ENCODE results near the gene PGK1.
"Not testable (repeated sequence)": the region's sequence is repeated elsewhere in the genome, so short reads cannot be mapped to it uniquely, and the experiment has no call there.

The PGK1 gene

DNA sequence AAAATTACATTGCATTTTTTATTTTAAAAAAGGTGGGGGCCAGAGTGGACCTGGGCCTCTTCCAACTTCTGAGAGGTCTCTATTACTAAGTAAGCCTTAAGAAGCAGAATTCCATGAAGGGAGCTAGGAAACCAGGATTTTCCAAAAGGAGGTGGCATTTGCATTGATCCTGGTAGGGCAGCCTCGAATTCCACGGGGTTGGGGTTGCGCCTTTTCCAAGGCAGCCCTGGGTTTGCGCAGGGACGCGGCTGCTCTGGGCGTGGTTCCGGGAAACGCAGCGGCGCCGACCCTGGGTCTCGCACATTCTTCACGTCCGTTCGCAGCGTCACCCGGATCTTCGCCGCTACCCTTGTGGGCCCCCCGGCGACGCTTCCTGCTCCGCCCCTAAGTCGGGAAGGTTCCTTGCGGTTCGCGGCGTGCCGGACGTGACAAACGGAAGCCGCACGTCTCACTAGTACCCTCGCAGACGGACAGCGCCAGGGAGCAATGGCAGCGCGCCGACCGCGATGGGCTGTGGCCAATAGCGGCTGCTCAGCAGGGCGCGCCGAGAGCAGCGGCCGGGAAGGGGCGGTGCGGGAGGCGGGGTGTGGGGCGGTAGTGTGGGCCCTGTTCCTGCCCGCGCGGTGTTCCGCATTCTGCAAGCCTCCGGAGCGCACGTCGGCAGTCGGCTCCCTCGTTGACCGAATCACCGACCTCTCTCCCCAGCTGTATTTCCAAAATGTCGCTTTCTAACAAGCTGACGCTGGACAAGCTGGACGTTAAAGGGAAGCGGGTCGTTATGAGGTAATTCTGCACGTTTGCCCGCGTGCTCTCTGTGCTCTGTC is at the start of gene PGK1:
Gene PGK1 (plus strand): TSS at position 626 of the 824 bp plus-strand sequence. CDS start 93 bp downstream, at position 719.
- Histone ChIP-seq H3K36me3 (ENCODE audit: control insufficient read depth in 1 of 2, insufficient read depth in 2 of 2, low read length in 2 of 2) (no peaks in the 10 kb centered on the region), H3K27me3 (ENCODE audit: low read depth, low read length) (no peaks in the 10 kb centered on the region), H3K9me3 (ENCODE audit: control insufficient read depth in 1 of 2, low read length in 2 of 2) (no peaks in the 10 kb centered on the region), H3K27ac (ENCODE audit: low read length) (peak within 1 kb of the TSS; percentile 99), H3K4me1 (ENCODE audit: control insufficient read depth in 1 of 2, insufficient read depth in 2 of 2, low read length in 2 of 2) (peaks cover 10 to 30% of the 10 kb centered on the region in 2 donors), H3K4me3 (ENCODE audit: low read depth in 1 of 2, low read length in 2 of 2) (peak within 1 kb of the TSS; percentile 80 to 85)

DNA sequence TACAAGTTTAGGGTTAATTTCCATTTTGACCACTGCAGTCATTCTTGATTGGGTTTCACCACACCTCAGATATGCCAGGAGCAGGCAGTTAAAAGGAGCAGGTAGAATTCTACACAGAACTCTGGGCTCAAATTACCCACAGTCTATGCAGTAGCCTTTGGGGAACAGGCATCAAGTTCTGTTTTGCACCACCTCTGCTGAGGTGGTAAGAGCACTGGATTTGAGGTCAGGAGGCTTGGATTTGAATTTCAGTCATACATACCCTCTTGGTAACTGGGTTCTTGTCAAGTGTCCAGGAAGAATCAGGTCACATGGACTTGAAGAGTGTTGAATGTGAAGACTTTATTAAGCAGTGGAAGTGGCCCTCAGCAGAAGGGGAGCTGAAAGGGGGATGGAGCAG is 40.4 kb upstream of the PGK1 start:
- Histone ChIP-seq H3K4me1 (ENCODE audit: control insufficient read depth in 1 of 2, insufficient read depth in 2 of 2, low read length in 2 of 2) (no peaks in the 10 kb centered on the region), H3K36me3 (ENCODE audit: control insufficient read depth in 1 of 2, insufficient read depth in 2 of 2, low read length in 2 of 2) (no peaks in the 10 kb centered on the region), H3K27ac (ENCODE audit: low read length) (no peak overlapping the region), H3K4me3 (ENCODE audit: low read depth in 1 of 2, low read length in 2 of 2) (no peak overlapping the region), H3K27me3 (ENCODE audit: low read depth, low read length) (no peaks in the 10 kb centered on the region), H3K9me3 (ENCODE audit: control insufficient read depth in 1 of 2, low read length in 2 of 2) (no peaks in the 10 kb centered on the region)

DNA sequence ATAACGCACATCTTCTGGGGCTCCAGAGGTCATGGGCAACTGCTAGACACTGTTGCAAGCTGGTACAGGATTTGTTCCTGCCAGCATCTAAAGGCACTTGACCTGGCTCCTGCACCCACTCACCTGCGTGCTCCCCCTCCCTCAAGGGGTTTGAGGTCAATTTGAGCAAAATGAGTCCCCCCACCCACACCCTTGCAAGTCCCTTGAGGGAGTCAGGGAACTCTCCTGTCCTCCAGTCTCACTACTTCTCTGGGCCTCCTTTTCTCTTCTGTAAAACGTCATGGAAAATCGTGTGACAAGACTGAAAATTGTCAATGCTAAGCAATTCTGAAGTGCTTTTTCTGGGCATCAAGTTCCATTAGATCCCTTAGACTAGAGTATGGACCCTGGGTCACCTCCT is 39.9 kb upstream of the PGK1 start:
- Histone ChIP-seq H3K36me3 (ENCODE audit: control insufficient read depth in 1 of 2, insufficient read depth in 2 of 2, low read length in 2 of 2) (no peaks in the 10 kb centered on the region), H3K4me1 (ENCODE audit: control insufficient read depth in 1 of 2, insufficient read depth in 2 of 2, low read length in 2 of 2) (no peaks in the 10 kb centered on the region), H3K9me3 (ENCODE audit: control insufficient read depth in 1 of 2, low read length in 2 of 2) (no peaks in the 10 kb centered on the region), H3K4me3 (ENCODE audit: low read depth in 1 of 2, low read length in 2 of 2) (no peak overlapping the region), H3K27ac (ENCODE audit: low read length) (no peak overlapping the region), H3K27me3 (ENCODE audit: low read depth, low read length) (no peaks in the 10 kb centered on the region)

DNA sequence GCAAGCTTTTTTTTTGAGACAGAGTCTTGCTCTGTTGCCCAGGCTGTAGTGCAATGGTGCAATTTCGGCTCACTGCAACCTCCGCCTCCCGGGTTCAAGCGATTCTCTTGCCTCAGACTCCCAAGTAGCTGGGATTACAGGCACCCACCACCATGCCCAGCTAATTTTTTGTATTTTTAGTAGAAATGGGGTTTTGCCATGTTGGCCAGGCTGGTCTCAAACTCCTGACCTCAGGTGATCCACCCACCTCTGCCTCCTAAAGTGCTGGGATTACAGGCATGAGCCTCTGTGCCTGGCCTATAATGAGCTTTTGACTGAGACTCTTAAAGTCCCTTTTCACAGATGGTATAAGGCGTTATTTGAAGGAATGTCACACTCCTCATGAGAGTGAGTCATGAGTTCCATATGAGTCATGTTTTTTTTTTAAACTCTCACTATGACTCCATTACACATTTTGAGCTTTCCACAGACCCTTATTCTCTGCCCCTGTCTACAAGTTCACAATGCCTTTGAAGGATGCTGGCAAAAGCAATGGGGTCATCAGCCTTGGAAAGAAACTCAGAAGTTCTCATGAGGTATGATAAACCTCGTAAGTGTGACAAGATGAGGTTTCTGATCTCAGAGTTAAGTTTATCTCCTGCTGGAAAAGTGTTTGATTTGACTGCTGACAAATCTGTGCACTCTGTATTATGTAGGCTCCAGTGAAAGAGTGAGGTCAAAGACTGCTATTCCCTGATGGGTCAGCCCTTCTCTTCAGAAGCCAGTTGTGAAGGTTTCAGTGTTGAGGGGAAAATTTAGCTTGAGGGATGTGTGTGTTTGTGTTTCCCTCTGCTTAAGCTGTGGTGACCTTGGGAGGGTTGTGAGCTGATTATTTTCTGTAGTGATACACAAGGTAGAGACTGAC is 39.1 kb upstream of the PGK1 start:
- H3K36me3 ChIP-seq (ENCODE audit: control insufficient read depth in 1 of 2, insufficient read depth in 2 of 2, low read length in 2 of 2); H3K27me3 ChIP-seq (ENCODE audit: low read depth, low read length); H3K4me1 ChIP-seq (ENCODE audit: control insufficient read depth in 1 of 2, insufficient read depth in 2 of 2, low read length in 2 of 2); H3K9me3 ChIP-seq (ENCODE audit: control insufficient read depth in 1 of 2, low read length in 2 of 2); H3K4me3 ChIP-seq (ENCODE audit: low read depth in 1 of 2, low read length in 2 of 2): not testable (repeated sequence)
- peak overlapping the region; percentile 45 for H3K27ac ChIP-seq (ENCODE audit: low read length)

DNA sequence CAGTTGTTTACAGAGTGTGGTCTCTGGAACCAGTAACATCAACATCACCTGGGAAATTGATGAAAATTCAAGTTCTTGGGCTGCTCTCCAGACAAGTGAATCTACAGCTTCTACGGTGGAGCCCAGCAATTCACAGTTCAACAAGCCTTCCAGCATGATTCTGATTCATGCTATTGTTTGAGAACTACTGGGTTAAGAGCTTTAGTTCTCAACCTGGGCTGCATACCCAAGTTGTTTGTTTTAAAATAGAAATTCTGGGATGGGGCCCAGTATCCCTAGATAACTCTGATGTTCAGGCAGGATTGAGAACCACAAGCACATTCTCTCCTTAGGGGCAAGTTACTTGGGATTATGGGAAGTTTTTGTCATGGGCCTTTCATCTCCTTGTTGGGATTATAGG is 37.9 kb upstream of the PGK1 start:
- Histone ChIP-seq H3K36me3 (ENCODE audit: control insufficient read depth in 1 of 2, insufficient read depth in 2 of 2, low read length in 2 of 2) (no peaks in the 10 kb centered on the region), H3K4me1 (ENCODE audit: control insufficient read depth in 1 of 2, insufficient read depth in 2 of 2, low read length in 2 of 2) (no peaks in the 10 kb centered on the region), H3K27me3 (ENCODE audit: low read depth, low read length) (no peaks in the 10 kb centered on the region), H3K27ac (ENCODE audit: low read length) (no peak overlapping the region), H3K4me3 (ENCODE audit: low read depth in 1 of 2, low read length in 2 of 2) (no peak overlapping the region), H3K9me3 (ENCODE audit: control insufficient read depth in 1 of 2, low read length in 2 of 2) (no peaks in the 10 kb centered on the region)

DNA sequence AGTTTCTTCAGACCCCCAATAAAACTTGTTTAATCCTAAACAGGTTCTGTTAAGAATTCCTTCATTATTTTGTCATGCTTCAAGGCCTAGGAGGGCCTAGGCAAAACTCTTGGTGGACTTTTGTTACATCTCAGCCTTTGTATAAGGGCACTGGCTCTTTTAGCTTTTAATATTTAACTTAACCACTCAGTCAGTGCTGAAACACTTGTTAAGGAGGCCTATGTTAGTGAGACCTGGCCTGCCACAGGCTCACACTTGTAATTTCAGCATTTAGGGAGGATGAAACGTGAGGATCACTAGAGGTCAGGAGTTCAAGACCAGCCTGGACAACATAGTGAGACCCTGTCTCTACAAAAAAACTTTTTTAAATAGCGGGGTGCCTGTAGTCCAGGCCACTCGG is 32.7 kb upstream of the PGK1 start:
- no peak overlapping the region for H3K27ac ChIP-seq (ENCODE audit: low read length)
- no peaks in the 10 kb centered on the region for H3K4me1 ChIP-seq (ENCODE audit: control insufficient read depth in 1 of 2, insufficient read depth in 2 of 2, low read length in 2 of 2)
- H3K4me3 ChIP-seq (ENCODE audit: low read depth in 1 of 2, low read length in 2 of 2): no peak overlapping the region
- H3K9me3 ChIP-seq (ENCODE audit: control insufficient read depth in 1 of 2, low read length in 2 of 2): no peaks in the 10 kb centered on the region
- H3K36me3 ChIP-seq (ENCODE audit: control insufficient read depth in 1 of 2, insufficient read depth in 2 of 2, low read length in 2 of 2): no peaks in the 10 kb centered on the region
- no peaks in the 10 kb centered on the region for H3K27me3 ChIP-seq (ENCODE audit: low read depth, low read length)

DNA sequence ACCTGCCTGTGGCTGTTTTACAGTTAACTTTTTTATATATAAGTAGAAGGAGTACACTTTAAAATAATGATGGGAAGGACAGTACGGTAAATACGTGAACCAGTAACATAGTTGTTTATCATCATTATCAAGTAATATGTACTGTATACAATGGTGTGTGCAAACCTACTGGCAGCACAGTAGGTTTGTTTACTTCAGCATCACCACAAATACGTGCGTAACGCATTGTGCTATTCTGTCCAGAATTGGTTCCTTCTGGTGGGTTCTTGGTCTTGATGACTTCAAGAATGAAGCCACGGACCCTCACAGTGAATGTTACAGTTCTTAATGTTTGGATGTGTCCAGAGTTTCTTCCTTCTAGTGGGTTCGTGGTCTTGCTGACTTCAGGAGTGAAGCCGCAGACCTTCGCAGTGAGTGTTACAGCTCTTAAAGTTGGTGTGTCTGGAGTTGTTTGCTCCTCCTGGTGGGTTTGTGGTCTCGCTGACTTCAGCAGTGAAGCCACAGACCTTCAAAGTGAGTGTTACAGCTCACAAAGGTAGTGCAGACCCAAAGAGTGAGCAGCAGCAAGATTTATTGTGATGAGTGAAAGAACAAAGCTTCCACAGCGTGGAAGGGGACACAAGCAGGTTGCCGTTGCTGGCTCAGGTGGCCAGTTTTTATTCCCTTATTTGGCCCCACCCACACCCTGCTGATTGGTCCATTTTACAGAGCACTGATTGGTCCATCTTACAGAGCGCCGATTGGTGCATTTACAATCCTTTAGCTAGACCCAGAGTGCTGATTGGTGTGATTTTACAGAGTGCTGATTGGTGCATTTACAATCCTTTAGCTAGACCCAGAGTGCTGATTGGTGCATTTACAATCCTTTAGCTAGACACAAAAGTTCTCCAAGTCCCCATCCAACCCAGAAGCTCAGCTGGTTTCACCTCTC is 30.6 kb upstream of the PGK1 start:
- H3K27ac ChIP-seq (ENCODE audit: low read length); H3K4me3 ChIP-seq (ENCODE audit: low read depth in 1 of 2, low read length in 2 of 2); H3K4me1 ChIP-seq (ENCODE audit: control insufficient read depth in 1 of 2, insufficient read depth in 2 of 2, low read length in 2 of 2): not testable (repeated sequence)

DNA sequence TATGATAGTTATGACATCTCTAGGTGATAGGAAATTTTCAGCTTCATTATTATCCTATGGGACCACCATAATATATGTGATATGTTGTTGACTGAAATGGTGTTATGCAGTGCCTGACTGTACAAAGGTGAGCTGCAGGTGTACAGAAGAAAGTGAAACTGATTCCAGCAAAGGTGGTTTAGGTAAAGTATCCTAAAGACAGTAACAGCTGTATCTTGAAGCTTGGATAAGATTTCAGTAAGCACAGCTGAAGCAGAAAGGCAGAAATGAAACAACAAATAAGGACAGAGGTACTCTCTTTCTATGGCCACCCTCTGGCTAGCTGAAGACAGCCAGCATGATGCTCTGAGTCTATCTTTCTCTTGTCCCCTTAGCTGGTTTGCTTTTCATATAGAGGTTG is 30.0 kb upstream of the PGK1 start:
- Histone ChIP-seq H3K4me1 (ENCODE audit: control insufficient read depth in 1 of 2, insufficient read depth in 2 of 2, low read length in 2 of 2) (no peaks in the 10 kb centered on the region), H3K27me3 (ENCODE audit: low read depth, low read length) (no peaks in the 10 kb centered on the region), H3K36me3 (ENCODE audit: control insufficient read depth in 1 of 2, insufficient read depth in 2 of 2, low read length in 2 of 2) (no peaks in the 10 kb centered on the region), H3K9me3 (ENCODE audit: control insufficient read depth in 1 of 2, low read length in 2 of 2) (no peaks in the 10 kb centered on the region), H3K4me3 (ENCODE audit: low read depth in 1 of 2, low read length in 2 of 2) (no peak overlapping the region), H3K27ac (ENCODE audit: low read length) (no peak overlapping the region)

More for the DNA sequence above, 30.6 kb upstream of the PGK1 start:
- not testable (repeated sequence) for H3K36me3 ChIP-seq (ENCODE audit: control insufficient read depth in 1 of 2, insufficient read depth in 2 of 2, low read length in 2 of 2); H3K27me3 ChIP-seq (ENCODE audit: low read depth, low read length); H3K9me3 ChIP-seq (ENCODE audit: control insufficient read depth in 1 of 2, low read length in 2 of 2)

DNA sequence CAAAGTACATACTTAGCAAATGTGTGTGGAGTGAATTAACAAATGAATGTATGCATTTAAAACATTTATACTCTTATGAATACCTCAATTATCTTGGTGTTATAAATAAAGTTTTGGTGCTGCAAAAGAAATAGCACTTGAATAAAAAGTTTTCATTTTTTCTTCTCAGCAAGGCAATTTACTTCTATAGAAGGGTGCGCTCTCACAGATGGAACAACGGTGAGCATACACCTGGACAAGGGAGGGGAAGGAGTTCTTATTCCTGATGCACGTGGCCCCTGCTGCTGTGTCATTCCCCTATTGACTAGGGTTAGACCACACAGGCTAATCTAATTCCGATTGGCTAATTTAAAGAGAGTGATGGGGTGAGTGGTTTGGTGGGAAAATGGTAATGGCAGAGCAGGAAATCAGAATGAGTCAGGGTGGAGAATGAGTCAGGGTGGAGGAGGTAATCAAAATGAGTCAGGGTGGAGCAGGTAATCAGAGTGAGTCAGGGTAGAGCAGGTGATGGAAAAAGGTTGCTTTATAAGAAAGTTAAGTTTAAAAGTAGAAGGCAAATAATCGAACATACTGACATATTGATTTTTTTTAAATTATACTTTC is 28.2 kb upstream of the PGK1 start:
- Histone ChIP-seq H3K4me3 (ENCODE audit: low read depth in 1 of 2, low read length in 2 of 2) (no peak overlapping the region), H3K27ac (ENCODE audit: low read length) (no peak overlapping the region), H3K27me3 (ENCODE audit: low read depth, low read length) (no peaks in the 10 kb centered on the region), H3K4me1 (ENCODE audit: control insufficient read depth in 1 of 2, insufficient read depth in 2 of 2, low read length in 2 of 2) (no peaks in the 10 kb centered on the region), H3K36me3 (ENCODE audit: control insufficient read depth in 1 of 2, insufficient read depth in 2 of 2, low read length in 2 of 2) (no peaks in the 10 kb centered on the region), H3K9me3 (ENCODE audit: control insufficient read depth in 1 of 2, low read length in 2 of 2) (no peaks in the 10 kb centered on the region)

DNA sequence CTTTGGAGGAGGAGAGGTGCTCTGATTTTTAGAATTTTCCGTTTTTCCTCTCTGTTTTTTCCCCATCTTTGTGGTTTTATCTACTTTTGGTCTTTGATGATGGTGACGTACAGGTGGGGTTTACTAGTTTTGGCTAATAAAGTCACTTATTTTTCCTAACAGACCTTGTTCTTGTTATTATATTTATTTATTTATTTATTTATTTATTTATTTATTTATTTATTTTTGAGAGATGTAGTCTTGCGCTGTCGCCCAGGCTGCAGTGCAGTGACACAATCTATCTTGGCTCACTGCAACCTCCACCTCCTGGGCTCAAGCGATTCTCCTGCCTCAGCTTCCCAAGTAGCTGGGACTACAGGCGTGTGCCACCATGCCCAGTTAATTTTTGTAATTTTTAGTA is 22.6 kb upstream of the PGK1 start:
- H3K36me3 ChIP-seq (ENCODE audit: control insufficient read depth in 1 of 2, insufficient read depth in 2 of 2, low read length in 2 of 2); H3K4me3 ChIP-seq (ENCODE audit: low read depth in 1 of 2, low read length in 2 of 2); H3K4me1 ChIP-seq (ENCODE audit: control insufficient read depth in 1 of 2, insufficient read depth in 2 of 2, low read length in 2 of 2); H3K27ac ChIP-seq (ENCODE audit: low read length); H3K27me3 ChIP-seq (ENCODE audit: low read depth, low read length); H3K9me3 ChIP-seq (ENCODE audit: control insufficient read depth in 1 of 2, low read length in 2 of 2): not testable (repeated sequence)

Measured in muscle layer of duodenum (tissue), 2 donors.